Measurements from ENCODE around the gene CLCA4. TPM values are rescaled to one million over a fixed set of nuclear protein-coding genes. Genes with fewer than 3 reads are reported as not detected.
"Not testable (repeated sequence)": the region's sequence is repeated elsewhere in the genome, so short reads cannot be mapped to it uniquely, and the experiment has no call there.

Gene CLCA4
- total RNA-seq, 6 donors from 2014 or later = 1.0 TPM; not detected in 5

- Histone ChIP-seq H3K36me3 (no peaks in the 10 kb centered on the region), H3K9me3 (peaks cover 5 to 15% (median 6%) of the 10 kb centered on the region in 4 donors), H3K4me3 (no peak overlapping the region), H3K4me1 (no peaks in the 10 kb centered on the region), H3K27ac (no peak overlapping the region), H3K27me3 (no peaks in the 10 kb centered on the region)
- no peak for DNase-seq
- TF ChIP-seq CTCF (IDR thresholded peaks at IDR 0.05) = no peak
- no peak for TF ChIP-seq POLR2A (IDR thresholded peaks at IDR 0.05)
- no peak for TF ChIP-seq POLR2AphosphoS5 (IDR thresholded peaks at IDR 0.05)
- TF ChIP-seq EP300 (IDR thresholded peaks at IDR 0.05) = no peak
- no peak for ATAC-seq (ENCODE audit: low FRiP score in 2 of 2)
- WGBS, 2 donors = 83 to 85% methylated on average over 3 of the region's 3 CpGs
These were observed 49.9 kb downstream of the CLCA4 start for GRCh38 chr1:86596741-86597290.

- ATAC-seq (ENCODE audit: low FRiP score in 2 of 2); DNase-seq; H3K4me1 ChIP-seq; H3K27me3 ChIP-seq; H3K9me3 ChIP-seq; H3K36me3 ChIP-seq; H3K27ac ChIP-seq; H3K4me3 ChIP-seq: not testable (repeated sequence)
- WGBS, 2 donors = 92 to 93% methylated on average over 2 of the region's 2 CpGs
These were observed 59.2 kb downstream of the CLCA4 start for GRCh38 chr1:86606080-86606479.

GRCh38 chr1:86616433-86616832, 69.6 kb downstream of the CLCA4 start:
- Histone ChIP-seq H3K9me3 (peaks cover 0 to 9% (median 5%) of the 10 kb centered on the region in 4 donors), H3K4me3 (no peak overlapping the region), H3K27ac (no peak overlapping the region), H3K27me3 (no peaks in the 10 kb centered on the region), H3K4me1 (no peaks in the 10 kb centered on the region), H3K36me3 (no peaks in the 10 kb centered on the region)
- WGBS, 2 donors = 68 to 73% methylated on average over 1 of the region's 1 CpG
- DNase-seq (no peak), ATAC-seq (ENCODE audit: low FRiP score in 2 of 2) (no peak)
- no peak for TF ChIP-seq POLR2A (IDR thresholded peaks at IDR 0.05)
- no peak for TF ChIP-seq POLR2AphosphoS5 (IDR thresholded peaks at IDR 0.05)
- no peak for TF ChIP-seq EP300 (IDR thresholded peaks at IDR 0.05)
- no peak for TF ChIP-seq CTCF (IDR thresholded peaks at IDR 0.05)

- peak in 1 of 2 donors; percentile 46 for ATAC-seq (ENCODE audit: low FRiP score in 2 of 2)
- Histone ChIP-seq H3K27ac (no peak overlapping the region), H3K27me3 (no peaks in the 10 kb centered on the region), H3K9me3 (peaks cover 0 to 9% (median 5%) of the 10 kb centered on the region in 4 donors), H3K4me1 (no peaks in the 10 kb centered on the region), H3K36me3 (no peaks in the 10 kb centered on the region), H3K4me3 (no peak overlapping the region)
- TF ChIP-seq CTCF (IDR thresholded peaks at IDR 0.05) (no peak), POLR2A (IDR thresholded peaks at IDR 0.05) (no peak), EP300 (IDR thresholded peaks at IDR 0.05) (no peak), POLR2AphosphoS5 (IDR thresholded peaks at IDR 0.05) (no peak)
- WGBS, 2 donors = 17 to 25% methylated on average over 1 of the region's 1 CpG
- DNase-seq = no peak
These were observed 70.0 kb downstream of the CLCA4 start for GRCh38 chr1:86616871-86617270.

- no peak for DNase-seq
- no peaks in the 10 kb centered on the region for H3K4me1 ChIP-seq
- no peak overlapping the region for H3K27ac ChIP-seq
- no peaks in the 10 kb centered on the region for H3K36me3 ChIP-seq
- peaks cover 0 to 13% (median 6%) of the 10 kb centered on the region in 4 donors for H3K9me3 ChIP-seq
- no peak overlapping the region for H3K4me3 ChIP-seq
- H3K27me3 ChIP-seq = no peaks in the 10 kb centered on the region
- TF ChIP-seq CTCF (IDR thresholded peaks at IDR 0.05) (no peak), POLR2AphosphoS5 (IDR thresholded peaks at IDR 0.05) (no peak), POLR2A (IDR thresholded peaks at IDR 0.05) (no peak), EP300 (IDR thresholded peaks at IDR 0.05) (no peak)
- no peak for ATAC-seq (ENCODE audit: low FRiP score in 2 of 2)
These were observed 71.5 kb downstream of the CLCA4 start for GRCh38 chr1:86618358-86618757.

Measured in upper lobe of left lung (tissue), 6 donors.